ENCODE measurements around the gene HAO1. TPM values are rescaled to one million over a fixed set of nuclear protein-coding genes. Genes with fewer than 3 reads are reported as not detected.
A peak's percentile ranks its signal among the peaks of the same experiment; 100 is the strongest.
"Not testable (repeated sequence)": the region's sequence is repeated elsewhere in the genome, so short reads cannot be mapped to it uniquely, and the experiment has no call there.

HAO1 gene
- not detected for total RNA-seq

- ATAC-seq = no peak
These were observed at the start of gene HAO1 for GRCh38 chr20:7940341-7940740. Gene HAO1 (minus strand): TSS chr20:7940458. CDS start chr20:7940422, 36 bp downstream.

GRCh38 chr20:7989379-7989778 is 49.1 kb upstream of the HAO1 start:
- ATAC-seq = no peak

GRCh38 chr20:7985916-7986315 is 45.7 kb upstream of the HAO1 start:
- no peak for ATAC-seq

DNA sequence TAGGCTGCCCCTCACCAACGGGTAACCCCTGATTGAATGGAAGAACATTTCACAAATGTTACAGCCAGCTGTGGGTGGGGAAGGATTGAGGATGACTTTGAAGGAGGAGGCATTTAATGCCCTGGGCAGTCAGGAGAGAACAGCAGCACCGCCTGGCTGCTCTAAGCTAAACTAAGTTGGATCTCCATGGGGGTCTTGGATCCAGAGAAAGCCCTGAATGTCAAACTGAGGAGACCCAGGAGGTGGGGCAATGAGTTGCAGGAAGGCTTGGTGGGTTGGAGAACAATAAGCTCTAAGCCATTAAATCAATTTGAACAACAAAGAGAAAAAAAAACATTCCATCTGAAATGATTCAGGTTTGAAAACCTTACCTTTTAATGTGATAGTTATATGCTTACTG is 43.9 kb upstream of the HAO1 start:
- ATAC-seq = no peak

DNA sequence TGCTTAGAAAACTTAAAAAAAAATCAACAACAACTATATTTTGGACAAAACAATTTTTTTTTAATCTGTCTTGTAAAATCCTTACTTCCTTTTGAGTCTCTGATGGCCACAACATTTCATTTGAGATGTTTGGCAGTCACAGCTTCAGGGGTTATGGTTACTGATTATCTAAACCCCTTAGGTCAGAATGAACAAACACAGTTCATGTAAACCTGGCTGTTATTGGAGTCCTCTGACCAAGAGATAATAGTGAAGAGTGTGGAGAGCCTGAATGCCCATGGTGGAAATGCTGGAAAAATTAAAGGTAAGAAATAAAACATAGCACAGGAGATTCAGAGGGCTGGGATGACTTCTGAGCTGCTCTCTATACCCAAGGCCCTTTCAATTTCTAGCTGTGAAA is 41.1 kb upstream of the HAO1 start:
- ATAC-seq = no peak

DNA sequence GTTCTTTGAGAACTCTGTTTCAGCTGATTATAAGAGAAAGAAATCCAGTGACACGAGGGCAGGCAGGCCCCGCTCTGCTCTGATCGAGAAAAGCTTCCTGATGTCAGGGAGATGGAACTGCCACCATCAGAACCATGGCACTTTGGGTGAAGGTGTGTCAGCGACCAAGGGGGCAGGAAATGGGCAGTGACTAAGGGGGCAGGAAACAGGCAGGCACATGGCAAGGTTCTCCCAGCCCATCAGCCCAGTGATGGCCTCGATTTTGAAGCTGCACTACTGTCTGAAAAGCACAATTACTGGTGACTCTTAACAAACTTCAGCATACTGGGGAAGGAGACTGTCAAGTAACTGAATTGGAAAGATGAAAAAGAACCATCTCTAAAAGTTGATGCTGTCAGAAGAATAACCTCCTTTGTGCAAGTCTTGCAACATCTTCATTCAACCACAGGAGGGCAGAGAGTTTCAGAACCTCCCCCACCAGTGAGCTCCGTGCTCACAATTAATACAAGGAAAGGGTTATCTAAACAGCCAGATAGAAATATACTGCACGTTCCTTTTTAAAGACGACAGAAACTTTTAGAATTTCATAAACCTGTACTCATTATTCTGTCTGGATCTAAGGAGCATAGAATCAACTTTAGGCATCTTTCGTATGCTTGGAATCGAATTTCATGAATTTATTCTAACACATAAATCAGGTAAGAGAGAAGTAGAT is 40.2 kb upstream of the HAO1 start:
- no peak for ATAC-seq

- peak; percentile 71 for ATAC-seq
These were observed 37.5 kb upstream of the HAO1 start for GRCh38 chr20:7977709-7978108.

DNA sequence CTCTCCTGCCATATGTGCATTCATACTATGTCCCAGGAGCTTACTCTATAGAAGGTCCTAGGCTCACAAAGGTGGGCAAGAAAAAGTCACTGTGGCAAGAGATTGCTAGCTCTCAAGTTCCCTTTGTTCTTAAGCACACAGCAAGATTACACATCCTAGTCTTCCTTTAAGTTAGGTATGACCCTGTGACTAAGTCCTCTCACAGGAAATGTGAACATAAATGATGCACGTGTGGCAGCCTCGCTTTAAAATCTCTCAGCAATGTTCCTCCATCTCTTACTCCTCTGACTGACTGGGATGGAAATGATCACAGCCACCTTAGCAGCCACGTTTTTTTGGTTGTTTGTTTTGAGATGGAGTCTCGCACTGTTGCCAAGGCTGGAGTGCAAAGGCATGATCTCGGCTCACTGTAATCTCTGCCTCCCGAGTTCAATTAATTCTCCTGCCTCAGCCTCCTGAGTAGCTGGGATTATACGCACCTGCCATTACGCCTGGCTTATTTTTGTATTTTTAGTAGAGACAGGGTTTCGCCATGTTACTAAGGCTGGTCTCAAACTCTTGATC is 35.7 kb upstream of the HAO1 start:
- ATAC-seq = no peak

DNA sequence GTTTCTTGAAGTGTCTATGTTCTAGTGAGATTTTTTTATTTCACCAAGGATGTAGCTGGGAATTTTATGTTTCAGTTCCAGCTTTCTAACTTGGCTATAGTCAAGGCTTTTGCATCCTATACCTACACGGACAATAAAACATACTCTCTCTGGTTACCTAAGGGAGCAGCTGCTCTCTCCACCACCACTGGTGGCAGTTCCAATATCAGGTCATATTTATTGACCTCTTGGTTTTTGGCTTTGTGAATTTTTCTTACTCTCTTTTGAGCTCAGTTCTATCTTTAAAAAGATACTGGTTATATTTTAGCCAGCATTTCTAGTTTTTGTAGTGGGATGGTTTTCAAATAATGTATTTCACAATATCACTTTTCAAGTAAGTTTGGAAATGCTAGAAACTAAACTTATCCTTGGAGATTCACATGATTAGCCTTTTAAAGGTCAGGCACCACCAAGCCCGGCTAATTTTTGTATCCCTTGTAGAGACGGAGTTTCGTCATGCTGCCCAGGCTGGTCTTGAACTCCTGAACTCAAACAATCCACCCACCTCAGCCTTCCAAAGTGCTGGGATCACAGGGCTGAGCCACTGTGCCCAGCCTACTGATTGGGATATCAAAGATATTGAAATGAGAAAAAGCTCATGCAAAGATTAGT is 34.7 kb upstream of the HAO1 start:
- ATAC-seq = no peak

GRCh38 chr20:7971536-7972280 is 31.4 kb upstream of the HAO1 start:
- ATAC-seq = no peak

GRCh38 chr20:7967199-7967844 is 27.1 kb upstream of the HAO1 start:
- ATAC-seq = no peak

DNA sequence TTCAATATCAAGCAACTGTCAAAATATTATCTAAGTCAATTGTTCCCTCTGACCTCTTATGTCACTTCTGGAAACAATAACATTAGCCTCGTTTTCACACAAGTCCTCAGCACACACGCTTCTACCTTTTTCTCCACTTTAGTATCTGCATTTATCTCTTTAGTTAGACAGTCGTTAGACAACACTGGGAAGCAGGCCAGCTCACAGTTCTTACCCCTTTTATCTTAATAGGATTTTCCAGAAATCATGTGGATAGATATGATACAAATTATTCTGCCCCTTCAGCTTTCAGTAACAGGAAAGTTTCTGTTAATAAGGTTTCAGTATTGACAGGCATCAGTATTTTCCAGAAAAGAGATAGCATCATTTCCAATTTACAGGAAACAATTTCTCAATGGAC is 25.9 kb upstream of the HAO1 start:
- ATAC-seq = no peak

- ATAC-seq = no peak
These were observed 19.2 kb upstream of the HAO1 start for GRCh38 chr20:7959484-7959883.

GRCh38 chr20:7956561-7956960 is 16.3 kb upstream of the HAO1 start:
- ATAC-seq = not testable (repeated sequence)

- ATAC-seq = no peak
These were observed 10.1 kb upstream of the HAO1 start for GRCh38 chr20:7950387-7950786.

DNA sequence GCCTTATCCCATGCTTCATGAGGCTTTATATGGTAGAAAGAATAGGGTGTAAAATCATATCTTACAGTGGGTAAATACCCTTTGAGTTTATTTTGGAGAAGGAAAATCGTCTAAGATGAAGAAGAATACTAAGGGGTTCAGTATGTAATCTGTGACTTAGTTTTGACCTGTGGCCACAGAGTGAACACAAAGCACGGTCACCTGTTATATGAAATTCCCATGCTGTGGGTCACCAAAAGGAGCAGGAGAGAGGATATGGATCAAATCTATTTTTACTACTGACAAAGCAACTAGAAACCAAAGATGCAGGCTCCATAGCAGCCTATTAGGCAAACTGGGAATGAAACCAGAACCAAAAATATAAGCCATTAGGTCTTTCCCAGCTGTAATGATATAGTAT is 3.6 kb upstream of the HAO1 start:
- ATAC-seq = no peak

DNA sequence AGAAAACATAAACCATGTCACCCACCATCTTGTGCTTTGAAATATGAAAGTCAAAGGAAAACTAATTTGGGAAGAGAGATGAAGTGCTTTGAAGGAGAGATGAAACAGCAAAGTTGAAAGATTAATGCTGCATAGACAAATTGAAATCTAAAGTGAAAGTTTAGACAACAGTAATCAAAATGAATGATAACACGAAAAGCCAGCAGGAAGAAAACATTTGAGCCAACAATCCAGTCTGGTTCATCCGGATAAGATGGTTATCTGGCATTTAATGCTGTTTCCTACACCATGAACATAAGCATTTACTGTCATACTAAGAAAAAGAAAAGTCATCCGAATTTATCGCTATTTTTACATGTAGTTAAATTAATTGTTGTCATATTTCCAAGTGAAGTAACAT is 595 bp downstream of the HAO1 start:
- no peak for ATAC-seq

DNA sequence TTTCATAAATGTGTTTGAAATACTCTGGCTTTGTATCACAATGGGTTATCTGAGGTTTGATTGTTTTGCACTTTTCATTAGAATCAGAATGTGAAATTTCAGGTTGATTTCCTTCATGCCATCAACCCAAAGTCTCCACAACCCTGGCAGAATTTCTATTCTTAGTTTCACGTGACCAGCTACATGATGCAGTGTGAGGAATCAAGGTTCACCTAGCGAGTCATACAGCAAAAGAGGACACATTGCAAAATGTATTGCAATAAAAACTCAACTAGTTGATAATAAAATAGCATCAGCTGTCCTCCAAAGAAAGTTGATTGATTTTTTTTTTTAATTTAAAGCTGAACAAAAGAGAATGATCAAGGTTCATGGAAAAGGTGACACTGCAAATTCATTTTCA is 2.2 kb downstream of the HAO1 start:
- ATAC-seq = no peak

DNA sequence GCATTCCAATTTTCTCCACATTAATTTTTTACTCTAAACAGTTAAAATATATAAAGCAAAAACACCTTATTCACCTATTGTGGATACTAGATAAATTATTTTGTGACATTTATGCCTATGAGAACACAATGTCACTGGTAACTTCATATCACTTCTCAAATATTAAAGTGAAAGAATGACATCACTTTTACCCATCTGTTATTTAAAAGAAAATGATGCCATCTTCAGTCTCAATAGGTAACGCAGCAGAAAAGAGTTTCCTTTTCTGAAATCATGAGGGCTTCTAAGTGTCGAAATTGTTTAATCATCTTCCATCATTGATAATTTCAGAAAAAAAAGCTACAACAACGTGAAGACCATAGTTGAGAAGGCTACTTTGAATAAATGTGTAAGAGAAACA is 2.9 kb downstream of the HAO1 start:
- ATAC-seq = no peak

- ATAC-seq = no peak
These were observed 5.2 kb downstream of the HAO1 start for GRCh38 chr20:7935027-7935551.

DNA sequence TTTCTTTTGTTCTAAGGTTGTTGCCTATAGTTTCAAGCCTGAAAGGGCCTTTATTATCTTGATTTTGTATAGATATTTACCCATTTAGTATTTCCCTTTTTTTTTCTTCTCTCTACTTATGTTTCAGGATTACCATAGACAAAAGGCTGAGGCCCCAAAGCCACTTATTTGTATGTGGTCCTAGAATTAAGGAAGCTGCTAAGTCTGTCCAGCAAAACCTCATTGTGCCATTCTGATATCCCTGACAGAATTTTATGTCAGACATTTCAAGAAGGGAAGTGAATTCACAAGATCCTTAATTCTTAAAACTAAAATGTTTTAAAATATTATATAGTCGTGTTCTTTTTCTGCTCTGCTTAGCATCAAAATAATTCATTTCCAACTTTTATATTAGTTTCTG is 6.9 kb downstream of the HAO1 start:
- ATAC-seq = no peak

DNA sequence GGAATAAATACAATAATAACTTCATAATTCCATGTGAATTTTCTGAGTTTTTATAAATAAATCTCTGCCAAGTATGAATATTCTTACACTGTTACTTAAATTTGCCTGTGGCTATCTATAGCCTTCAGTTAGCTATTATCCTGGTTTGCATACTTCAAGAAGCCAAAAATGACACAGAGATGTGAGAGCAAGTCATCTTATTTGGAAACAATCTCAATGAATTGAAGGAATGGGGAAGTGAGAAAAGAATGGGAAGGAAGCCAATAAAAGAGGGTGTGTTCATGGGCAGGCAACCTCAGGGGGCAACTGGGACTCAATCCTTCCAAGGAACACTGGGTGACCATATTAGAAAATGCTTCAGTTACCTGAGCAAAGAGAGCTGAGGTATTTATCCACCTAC is 9.9 kb downstream of the HAO1 start:
- no peak for ATAC-seq

GRCh38 chr20:7926767-7927166 is 13.5 kb downstream of the HAO1 start:
- no peak for ATAC-seq
